ENCODE measurements around the gene WDR6. TPM values are rescaled to one million over a fixed set of nuclear protein-coding genes. Genes with fewer than 3 reads are reported as not detected.

The WDR6 gene
- total and polyA plus RNA-seq, 9 of the 15 experiments (the other 6 are each of a cell fraction or from before 2014, with no cell fraction given), result 8.9 to 90.6 (median 44.7) TPM

GRCh38 chr3:49028673-49029562 lies 21.7 kb downstream of the WDR6 start, which contains the start of gene IMPDH2 (continued):
- 0 out of 2 replicates have a peak, but pooled peaks have one; percentile 24 for TF ChIP-seq CHD2 (IDR thresholded peaks at IDR 0.05; ENCODE audit: low read depth, low read length)
- TF ChIP-seq MYC (IDR thresholded peaks at IDR 0.05; ENCODE audit: low read depth, low read length), result peak; percentile 92
- TF ChIP-seq MYC (CRISPR knock-in tag; IDR thresholded peaks at IDR 0.05; ENCODE audit: borderline replicate concordance, low read depth), result peak; percentile 68; the same call in 1 of the 2 replicates
- no peak for TF ChIP-seq U2AF1 (optimal IDR thresholded peaks at IDR 0.05; ENCODE audit: low read depth, low read length)
- peak; percentile 84 for TF ChIP-seq NKRF (IDR thresholded peaks at IDR 0.05; ENCODE audit: borderline replicate concordance)
- TF ChIP-seq CBX8 (IDR thresholded peaks at IDR 0.05; ENCODE audit: borderline replicate concordance, extremely low read depth, low read depth, low read length, poor library complexity, severe bottlenecking), result no peak
- no peak for TF ChIP-seq ZNF512 (tag; IDR thresholded peaks at IDR 0.05)
- peak; percentile 90 for TF ChIP-seq ZNF592 (IDR thresholded peaks at IDR 0.05)
- no peak for TF ChIP-seq DIDO1 (tag; IDR thresholded peaks at IDR 0.05; ENCODE audit: low read depth)
- 0 out of 2 replicates have a peak, but pooled peaks have one; percentile 9 for TF ChIP-seq ZBTB26 (CRISPR knock-in tag; IDR thresholded peaks at IDR 0.05)
- TF ChIP-seq FOSL1 (tag; conservative IDR thresholded peaks at IDR 0.05), result peak; percentile 51
- TF ChIP-seq EGR1 (conservative IDR thresholded peaks at IDR 0.05), result peak; percentile 94
- TF ChIP-seq POLR3A (IDR thresholded peaks at IDR 0.05; ENCODE audit: borderline replicate concordance, extremely low read depth, insufficient read depth, insufficient read length), result no peak
- no peak for TF ChIP-seq HDGF (IDR thresholded peaks at IDR 0.05)
- TF ChIP-seq ZNF586 (CRISPR knock-in tag; conservative IDR thresholded peaks at IDR 0.05), result no peak
- TF ChIP-seq KAT8 (IDR thresholded peaks at IDR 0.05; ENCODE audit: low read depth), result no peak
- peak; percentile 87 for TF ChIP-seq CBX1 (IDR thresholded peaks at IDR 0.05; ENCODE audit: low read depth)
- no peak for TF ChIP-seq GABPA (tag; conservative IDR thresholded peaks at IDR 0.05; ENCODE audit: low read depth)
